GM12878 (cell line): ENCODE data around the gene PRKCZ. TPM values are rescaled to one million over a fixed set of nuclear protein-coding genes. Genes with fewer than 3 reads are reported as not detected.

ENCODE experiments used
- ATAC-seq: fragments of 200-7000 bp; cut with Tn5 transposase; 3 replicates; pipeline ENCODE4 v1.9.1; 2020; ENCODE audit warnings: mild to moderate bottlenecking, moderate library complexity
- BruUV-seq: library from RNA; stranded (reverse); fragments of 400-500 nt; replicated peaks from 2 replicates; lab custom pipeline; 2021; lab: Mats Ljungman, UMichigan
- CTCF ChIA-PET: fragments of 300-600 bp; sonication (Branson Sonifier 250); formaldehyde crosslinking; extraction: SDS; loops from one replicate; lab custom pipeline; 2021; ENCODE audit warnings: inconsistent platforms; lab: Yijun Ruan, JAX
- POLR2A ChIA-PET: fragments of 350-600 bp; formaldehyde crosslinking; extraction: SDS; loops from one replicate; lab custom pipeline; 2021; ENCODE audit warnings: inconsistent platforms; lab: Charles Lee
- RAD21 ChIA-PET: fragments of 300-600 bp; sonication (Branson Sonifier 250); formaldehyde crosslinking; loops from one replicate; lab custom pipeline; 2023; ENCODE audit warnings: antibody characterized with exemption; ENCODE audit not compliant: unreplicated experiment; lab: Charles Lee
- SMC1A ChIA-PET: fragments of 300-600 bp; sonication (Branson Sonifier 250); formaldehyde crosslinking; loops from one replicate; lab custom pipeline; 2023; ENCODE audit not compliant: unreplicated experiment, uncharacterized antibody; lab: Charles Lee
- DNase-seq: peaks from one replicate; pipeline ENCODE4 v3.0.0-alpha.2; 2011; ENCODE audit warnings: low read depth, low spot score
- FAIRE-seq: peaks from 3 replicates; lab custom pipeline; 2011; peaks lifted over from hg19 to GRCh38; lab: Jason Lieb, UNC
- H2AFZ ChIP-seq: 2 replicates; pipeline ENCODE4 v1.6.0; 2011; ENCODE audit warnings: low read depth, low read length, control low read depth; ENCODE audit not compliant: control insufficient read depth
- H3K27ac ChIP-seq: 2 replicates; pipeline ENCODE4 v1.5.1; 2011; ENCODE audit warnings: control low read depth; ENCODE audit not compliant: control insufficient read depth, insufficient read depth
- H3K27me3 ChIP-seq, 2 experiments: replicated peaks in 1 of 2; 2 replicates each; pipeline versions ENCODE4 v1.6.0 to v1.6.1; 2011; ENCODE audit warnings: low read length in 1 of 2; ENCODE audit not compliant: control insufficient read depth in 2 of 2, insufficient read depth in 2 of 2
- H3K36me3 ChIP-seq, 2 experiments: 2 replicates each; pipeline ENCODE4 v1.5.1; 2011; ENCODE audit warnings: low read length in 1 of 2; ENCODE audit not compliant: control insufficient read depth in 2 of 2, insufficient read depth in 2 of 2
- H3K4me1 ChIP-seq: 2 replicates; pipeline ENCODE4 v1.6.1; 2011; ENCODE audit warnings: mild to moderate bottlenecking, low read length, moderate library complexity, mixed read lengths; ENCODE audit not compliant: control insufficient read depth, insufficient read depth
- H3K4me2 ChIP-seq: 2 replicates; pipeline ENCODE4 v1.6.0; 2011; ENCODE audit warnings: control low read depth; ENCODE audit not compliant: control insufficient read depth, insufficient read depth
- H3K4me3 ChIP-seq: fragments of 200-600 bp; sonication (generic); 2 replicates; pipeline ENCODE4 v1.5.1; 2016
- H3K79me2 ChIP-seq: 2 replicates; pipeline ENCODE4 v1.6.0; 2011; ENCODE audit warnings: low read length; ENCODE audit not compliant: control insufficient read depth, insufficient read depth
- H3K9ac ChIP-seq: 2 replicates; pipeline ENCODE4 v1.8.0; 2011; ENCODE audit warnings: low read length, control low read depth, mixed read lengths; ENCODE audit not compliant: control insufficient read depth, insufficient read depth
- H3K9me3 ChIP-seq: replicated peaks from 3 replicates; pipeline ENCODE4 v1.5.1; 2011; ENCODE audit warnings: mild to moderate bottlenecking, low read length; ENCODE audit not compliant: control insufficient read depth, insufficient read depth
- H4K20me1 ChIP-seq: 2 replicates; pipeline ENCODE4 v1.6.0; 2011; ENCODE audit not compliant: control insufficient read depth, insufficient read depth
- BCLAF1 ChIP-seq: fragments of 450-650 bp; IDR thresholded peaks from 2 replicates; pipeline ENCODE4 v1.6.1; 2017; ENCODE audit warnings: antibody characterized with exemption, mild to moderate bottlenecking, moderate library complexity
- CBFB ChIP-seq: IDR thresholded peaks from 2 replicates; pipeline ENCODE4 v1.6.1; 2016; ENCODE audit warnings: antibody characterized with exemption, low read depth
- CEBPB ChIP-seq, 2 experiments: fragments of 150-350 bp in 1 of 2; IDR thresholded peaks; 2 replicates each; pipeline ENCODE4 v1.6.1; 2012 to 2014; ENCODE audit warnings: low read depth in 2 of 2, low read length in 2 of 2, borderline replicate concordance in 1 of 2, inconsistent platforms in 1 of 2
- ELK1 ChIP-seq: IDR thresholded peaks from 2 replicates; pipeline ENCODE4 v1.6.1; 2012; ENCODE audit warnings: low read depth, low read length, improper control_type of control experiment
- ETV6 ChIP-seq, 2 experiments: fragments of 450-650 bp in 1 of 2; IDR thresholded peaks in 1 of 2; conservative IDR thresholded peaks in 1 of 2; 2 replicates each; pipeline ENCODE4 v1.6.1; 2014; ENCODE audit warnings: antibody characterized with exemption in 1 of 2, borderline replicate concordance in 1 of 2, low read depth in 1 of 2, mild to moderate bottlenecking in 1 of 2, moderate library complexity in 1 of 2
- JUNB ChIP-seq: IDR thresholded peaks from 2 replicates; pipeline ENCODE4 v1.6.1; 2016; ENCODE audit warnings: antibody characterized with exemption, mild to moderate bottlenecking
- LARP7 ChIP-seq: fragments of 450-650 bp; IDR thresholded peaks from 2 replicates; pipeline ENCODE4 v1.6.1; 2017; ENCODE audit warnings: mild to moderate bottlenecking
- PKNOX1 ChIP-seq: fragments of 450-650 bp; IDR thresholded peaks from 2 replicates; pipeline ENCODE4 v1.6.1; 2016; ENCODE audit warnings: mild to moderate bottlenecking
- RELB ChIP-seq: fragments of 450-650 bp; IDR thresholded peaks from 2 replicates; pipeline ENCODE4 v1.6.1; 2017; ENCODE audit warnings: low read depth, mild to moderate bottlenecking, moderate library complexity
- SMC3 ChIP-seq: IDR thresholded peaks from 2 replicates; pipeline ENCODE4 v1.6.1; 2011; ENCODE audit warnings: low read length, improper control_type of control experiment, borderline replicate concordance
- WGBS: methylation state at CpG from one replicate; pipeline ENCODE4 v1.1.6; 2016; ENCODE audit warnings: low lambda C conversion rate; ENCODE audit not compliant: insufficient replicate concordance, insufficient coverage; ENCODE audit errors: missing lambda C conversion rate; 5-methylcytosine and 5-hydroxymethylcytosine counted together
- in situ Hi-C: fragments of 300-500 bp; cut with MboI; formaldehyde crosslinking; loops from 9 replicates; pipeline ENCODE4 v1.14.3; 2018; ENCODE audit warnings: mixed read lengths
- intact Hi-C: fragments of 100-400 bp; cut with micrococcal nuclease; formaldehyde crosslinking; loops from one replicate; pipeline ENCODE4 v1.14.2; 2022; ENCODE audit not compliant: unreplicated experiment
- polyA plus RNA-seq, 11 experiments: library from polyadenylated mRNA; depleted of rRNA in 4 of 11; unstranded in 6 of 11; stranded (reverse) in 5 of 11; fragments of >200 nt; fragmentation: Nextera tagmentation in 4 of 11; fragmentation: Illumina TruSeq in 1 of 11; extraction: Ambion mirVana in 4 of 11; extraction: Trizol in 1 of 11; gene quantifications; 1 replicate in 1 of 11; 2 replicates in 10 of 11; pipeline versions ENCODE4 v1.2.1 to v1.2.3, GENCODE V29; 2011 to 2016; ENCODE audit warnings: inconsistent platforms in 2 of 11, missing spikeins in 2 of 11, low read depth in 1 of 11
- total RNA-seq, 4 experiments: library from RNA; depleted of rRNA in 3 of 4; stranded (reverse); fragments of >200 nt in 3 of 4; fragmentation: Illumina TruSeq in 1 of 4; extraction: Trizol in 1 of 4; gene quantifications; 2 replicates each; pipeline versions ENCODE4 v1.2.1 to v1.2.3, GENCODE V29; 2013 to 2021

Gene PRKCZ
- total and polyA plus RNA-seq, 10 of the 15 experiments (the other 5 are each of a cell fraction or from before 2014, with no cell fraction given): 0.05 to 1.9 (median 0.64) TPM; not detected in 1

GRCh38 chr1:2088458-2088857, 38.2 kb downstream of the PRKCZ start:
- no peak overlapping the region for H3K4me2 ChIP-seq
- POLR2A ChIA-PET: no interaction called here
- no peaks in the 10 kb centered on the region for H3K36me3 ChIP-seq
- WGBS: 67% methylated on average over 16 of the region's 16 CpGs
- H3K9me3 ChIP-seq: no peaks in the 10 kb centered on the region
- FAIRE-seq: no peak
- SMC1A ChIA-PET: no interaction called here
- no peaks in the 10 kb centered on the region for H3K4me1 ChIP-seq
- in situ Hi-C loops: no loop called here
- intact Hi-C loops: no loop called here
- CTCF ChIA-PET: no interaction called here
- no peak overlapping the region for H3K9ac ChIP-seq
- DNase-seq: no peak
- TF ChIP-seq BCLAF1: no peak
- TF ChIP-seq CBFB: no peak
- TF ChIP-seq RELB: no peak
- no peak for TF ChIP-seq ETV6 (conservative IDR thresholded peaks at IDR 0.05 in 1 of 2, IDR thresholded peaks at IDR 0.05 in 1 of 2; ENCODE audit: borderline replicate concordance in 1 of 2, low read depth in 1 of 2)
- no peak for TF ChIP-seq PKNOX1
- TF ChIP-seq JUNB: no peak
- no peak for TF ChIP-seq SMC3
- no peak for TF ChIP-seq CEBPB (IDR thresholded peaks at IDR 0.05; ENCODE audit: borderline replicate concordance in 1 of 2, low read depth in 2 of 2, low read length in 2 of 2)
- no peak for TF ChIP-seq LARP7
- TF ChIP-seq ELK1: no peak
- ATAC-seq: no peak
- RAD21 ChIA-PET: no interaction called here
- H4K20me1 ChIP-seq: no peaks in the 10 kb centered on the region
- H3K27me3 ChIP-seq: no peaks in the 10 kb centered on the region
- H2AFZ ChIP-seq: no peak overlapping the region
- BruUV-seq: no TSS peak
- H3K79me2 ChIP-seq: no peaks in the 10 kb centered on the region
- H3K4me3 ChIP-seq: no peak overlapping the region
- H3K27ac ChIP-seq: no peak overlapping the region
